ENCODE measurements around the gene SF3A1. TPM values are rescaled to one million over a fixed set of nuclear protein-coding genes. Genes with fewer than 3 reads are reported as not detected.

SF3A1 gene
- total RNA-seq, 4 donors from 2014 or later, result 29.1 to 94.2 (median 63.3) TPM

GRCh38 chr22:30397656-30398635 is 41.3 kb upstream of the SF3A1 start:
- peak overlapping the region; percentile 71 to 85 (median 84) for H3K27ac ChIP-seq
- WGBS, 2 donors, result 75% methylated on average over 1 of the region's 11 CpGs
- intact Hi-C loops (cut with DNase I), result no loop called here

GRCh38 chr22:30396871-30397655 is 40.4 kb upstream of the SF3A1 start, which contains the start of gene SEC14L2:
SEC14L2 (plus strand) TSS chr22:30397018; CDS start chr22:30397117, 99 bp downstream.
- no CpG with 5 or more reads among the region's 56 CpGs for WGBS, 2 donors
- peak within 1 kb of the TSS; percentile 71 to 85 (median 84) for H3K27ac ChIP-seq

More at GRCh38 chr22:30397656-30398635, 41.3 kb upstream of the SF3A1 start:
- Histone ChIP-seq H3K4me3 (peak overlapping the region; percentile 61 to 89 (median 72)), H3K4me1 (peaks cover 20 to 61% (median 24%) of the 10 kb centered on the region in 3 donors), H3K9me3 (no peaks in the 10 kb centered on the region), H3K36me3 (peaks cover 0 to 22% (median 0%) of the 10 kb centered on the region in 3 donors), H3K27me3 (peaks cover 0 to 20% (median 0%) of the 10 kb centered on the region in 4 donors)
- TF ChIP-seq CTCF (IDR thresholded peaks at IDR 0.05) (no peak), POLR2A (IDR thresholded peaks at IDR 0.05) (no peak)
- DNase-seq, result no peak

DNA sequence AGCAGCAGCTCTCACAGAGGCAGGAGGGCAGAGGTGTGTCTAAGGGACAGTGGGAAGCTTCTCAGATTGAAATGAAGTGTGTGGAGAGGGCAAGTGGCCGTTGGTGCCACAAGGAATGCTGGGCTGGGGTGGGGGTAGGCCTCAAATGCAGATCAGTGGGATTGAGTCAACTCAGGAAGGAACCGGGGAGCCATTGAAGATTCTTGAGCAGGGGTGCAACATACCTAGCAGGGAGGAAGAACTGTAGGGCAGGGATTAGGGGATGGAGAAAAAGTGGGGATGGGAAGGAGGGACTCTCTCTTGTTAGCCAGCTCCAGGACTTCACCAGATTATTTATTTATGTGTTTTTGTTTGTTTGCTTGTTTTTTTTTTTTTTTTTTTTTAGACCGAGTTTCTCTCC is 37.2 kb upstream of the SF3A1 start:
- intact Hi-C loops (cut with DNase I), result loop anchor here (5.0 kb wide), 1 partner anchor 33 kb away; the partner anchor contains the start of gene MTFP1

More at GRCh38 chr22:30396871-30397655, 40.4 kb upstream of the SF3A1 start, which contains the start of gene SEC14L2:
- H3K4me3 ChIP-seq, result peak within 1 kb of the TSS; percentile 61 to 89 (median 72)
- intact Hi-C loops (cut with DNase I), result no loop called here
- no peak for DNase-seq
- peaks cover 0 to 15% (median 0%) of the 10 kb centered on the region in 3 donors for H3K36me3 ChIP-seq
- peak in 2 of 4 donors; percentile 31 to 59 for TF ChIP-seq POLR2A (IDR thresholded peaks at IDR 0.05)
- no peak for TF ChIP-seq CTCF (IDR thresholded peaks at IDR 0.05)
- peaks cover 20 to 64% (median 24%) of the 10 kb centered on the region in 3 donors for H3K4me1 ChIP-seq
- H3K27me3 ChIP-seq, result peaks cover 0 to 25% (median 0%) of the 10 kb centered on the region in 4 donors
- H3K9me3 ChIP-seq, result no peaks in the 10 kb centered on the region

DNA sequence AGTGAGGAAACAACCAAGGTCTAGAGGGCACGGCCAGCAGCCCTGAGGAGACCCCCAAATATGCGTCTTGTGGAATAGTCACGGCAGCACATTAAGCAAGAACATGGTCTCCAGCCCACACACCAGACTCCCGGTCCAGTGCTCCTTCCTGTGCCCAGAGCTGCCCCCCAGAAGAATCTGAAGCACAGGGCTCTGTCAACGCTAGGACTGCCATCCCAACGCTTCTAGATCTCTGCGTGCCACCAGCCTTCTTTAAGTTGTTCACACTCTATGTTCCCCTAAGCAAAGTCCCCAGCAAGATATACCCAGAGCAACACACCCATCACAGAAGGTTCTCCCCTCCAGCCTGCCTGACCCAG is 36.6 kb upstream of the SF3A1 start:
- intact Hi-C loops (cut with DNase I), result loop anchor here (5.0 kb wide), 1 partner anchor 34 kb away; the partner anchor contains the start of gene MTFP1
- Histone ChIP-seq H3K4me3 (no peak overlapping the region), H3K4me1 (peaks cover 12 to 36% (median 14%) of the 10 kb centered on the region in 3 donors), H3K27ac (no peak overlapping the region), H3K27me3 (peaks cover 0 to 25% (median 0%) of the 10 kb centered on the region in 4 donors), H3K9me3 (no peaks in the 10 kb centered on the region), H3K36me3 (no peaks in the 10 kb centered on the region)
- 73 to 75% methylated on average over 4 of the region's 7 CpGs for WGBS, 2 donors
- DNase-seq, result no peak
- TF ChIP-seq POLR2A (IDR thresholded peaks at IDR 0.05) (no peak), CTCF (IDR thresholded peaks at IDR 0.05) (no peak)

More for the DNA sequence above, 37.2 kb upstream of the SF3A1 start:
- Histone ChIP-seq H3K4me3 (no peak overlapping the region), H3K27ac (no peak overlapping the region), H3K27me3 (peaks cover 0 to 25% (median 0%) of the 10 kb centered on the region in 4 donors), H3K36me3 (no peaks in the 10 kb centered on the region), H3K4me1 (peaks cover 14 to 41% (median 17%) of the 10 kb centered on the region in 3 donors), H3K9me3 (no peaks in the 10 kb centered on the region)
- no peak for TF ChIP-seq CTCF (IDR thresholded peaks at IDR 0.05)
- DNase-seq, result no peak
- WGBS, 2 donors, result 71 to 83% methylated on average over 3 of the region's 3 CpGs

Measured in esophagus squamous epithelium (tissue), 5 donors.